RWPE1 (cell line): ENCODE data around the gene UBE2Q1.

ENCODE experiments used
- CTCF ChIA-PET: fragments of 350-600 bp; sonication (Branson Sonifier 250); formaldehyde crosslinking; extraction: SDS; loops from one replicate; lab custom pipeline; 2021; lab: Yijun Ruan, JAX
- POLR2A ChIA-PET: fragments of 400-600 bp; formaldehyde crosslinking; extraction: SDS; loops from one replicate; lab custom pipeline; 2020; ENCODE audit warnings: antibody characterized with exemption; ENCODE audit not compliant: low non-redundant PET; lab: Yijun Ruan, JAX
- DNase-seq: peaks from one replicate; pipeline ENCODE4 v3.0.0; 2012; ENCODE audit warnings: low spot score
- H3K27ac ChIP-seq: fragments of 450-650 bp; 2 replicates; pipeline ENCODE4 v1.5.1; 2017
- TF ChIP-seq, protein P1 (sequence below): fragments of 450-650 bp; conservative IDR thresholded peaks from 2 replicates; pipeline ENCODE4 v1.5.1; 2017; ENCODE audit warnings: low read depth, mild to moderate bottlenecking

The UBE2Q1 gene

DNA sequence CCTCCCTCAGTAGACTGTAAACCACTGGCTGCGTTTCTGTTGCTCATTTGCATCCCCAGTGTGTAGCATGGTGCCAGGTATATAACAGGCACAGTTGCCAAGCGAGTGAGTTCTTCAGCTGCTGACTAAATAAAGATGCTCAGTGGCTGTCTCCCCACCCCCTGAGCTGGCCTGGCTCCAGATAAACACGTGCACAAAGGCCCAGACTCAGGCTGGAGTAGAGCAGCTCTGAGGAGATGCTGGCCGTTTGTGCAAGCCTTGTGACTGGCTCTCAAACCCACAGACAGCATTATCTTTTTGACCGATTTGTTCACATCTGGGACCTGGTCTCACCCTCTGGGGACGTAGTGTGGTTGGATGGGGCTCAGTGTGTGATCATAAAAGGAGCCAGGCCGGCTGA, 16.3 kb upstream of the UBE2Q1 start:
- POLR2A ChIA-PET: no interaction called here
- TF ChIP-seq, protein P1, sequence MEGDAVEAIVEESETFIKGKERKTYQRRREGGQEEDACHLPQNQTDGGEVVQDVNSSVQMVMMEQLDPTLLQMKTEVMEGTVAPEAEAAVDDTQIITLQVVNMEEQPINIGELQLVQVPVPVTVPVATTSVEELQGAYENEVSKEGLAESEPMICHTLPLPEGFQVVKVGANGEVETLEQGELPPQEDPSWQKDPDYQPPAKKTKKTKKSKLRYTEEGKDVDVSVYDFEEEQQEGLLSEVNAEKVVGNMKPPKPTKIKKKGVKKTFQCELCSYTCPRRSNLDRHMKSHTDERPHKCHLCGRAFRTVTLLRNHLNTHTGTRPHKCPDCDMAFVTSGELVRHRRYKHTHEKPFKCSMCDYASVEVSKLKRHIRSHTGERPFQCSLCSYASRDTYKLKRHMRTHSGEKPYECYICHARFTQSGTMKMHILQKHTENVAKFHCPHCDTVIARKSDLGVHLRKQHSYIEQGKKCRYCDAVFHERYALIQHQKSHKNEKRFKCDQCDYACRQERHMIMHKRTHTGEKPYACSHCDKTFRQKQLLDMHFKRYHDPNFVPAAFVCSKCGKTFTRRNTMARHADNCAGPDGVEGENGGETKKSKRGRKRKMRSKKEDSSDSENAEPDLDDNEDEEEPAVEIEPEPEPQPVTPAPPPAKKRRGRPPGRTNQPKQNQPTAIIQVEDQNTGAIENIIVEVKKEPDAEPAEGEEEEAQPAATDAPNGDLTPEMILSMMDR: no peak
- H3K27ac ChIP-seq: no peak overlapping the region
- no peak for DNase-seq
- CTCF ChIA-PET: interaction anchor here (0.6 to 0.7 kb wide), 2 partner anchors 222 to 388 kb away, joined by 3 to 4 read pairs; no protein-coding TSS in a partner anchor

- TF ChIP-seq, protein P1: no peak
- POLR2A ChIA-PET: no interaction called here
- no peak for DNase-seq
- H3K27ac ChIP-seq: no peak overlapping the region
- CTCF ChIA-PET: interaction anchor here (0.7 kb wide), 1 partner anchor 479 kb away, joined by 4 read pairs; no protein-coding TSS in a partner anchor
Observed at GRCh38 chr1:154573168-154573510, 14.7 kb upstream of the UBE2Q1 start.

DNA sequence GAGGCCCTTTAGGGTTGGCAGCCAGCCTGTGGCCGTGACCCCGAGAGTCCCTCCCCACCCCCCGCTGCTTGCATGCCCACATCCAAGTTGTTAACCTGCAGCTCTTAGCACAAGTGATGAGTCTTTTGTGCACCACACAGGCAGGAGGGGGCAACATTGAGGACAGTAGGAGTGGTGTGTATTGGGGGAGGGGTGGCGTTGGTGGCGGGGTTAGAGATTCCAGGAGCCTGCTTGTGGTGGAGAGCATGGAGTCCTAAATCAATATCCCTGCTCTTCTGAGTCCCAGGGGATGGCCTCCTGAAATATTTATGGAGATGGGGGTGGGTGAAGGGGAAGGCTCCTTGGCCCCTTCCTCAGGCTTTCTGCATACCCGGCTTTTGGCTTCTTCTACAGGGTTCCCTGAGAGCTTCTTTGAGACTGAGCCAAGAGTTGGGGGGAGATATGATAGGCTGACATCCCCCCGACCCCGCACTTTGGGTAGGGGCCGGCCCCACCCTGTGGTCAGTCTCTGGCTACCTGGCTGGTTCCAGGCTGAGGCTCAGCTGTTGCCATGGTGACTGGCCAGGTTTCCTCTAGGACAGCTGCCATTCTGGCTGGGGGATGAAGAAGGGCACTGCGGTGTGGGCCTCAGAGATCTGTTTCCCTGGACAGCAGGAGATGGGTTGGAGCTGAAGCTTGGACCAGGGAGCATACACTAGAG, 14.2 kb upstream of the UBE2Q1 start:
- ChIA-PET CTCF (no interaction called here), POLR2A (interaction anchor here (0.5 kb wide), 1 partner anchor 12 kb away, joined by 3 read pairs; no protein-coding TSS in a partner anchor)
- DNase-seq: no peak
- H3K27ac ChIP-seq: no peak overlapping the region
- TF ChIP-seq, protein P1: no peak

- ChIA-PET POLR2A (interaction anchor here (0.5 kb wide), 1 partner anchor 11 kb away, joined by 3 read pairs; no protein-coding TSS in a partner anchor), CTCF (no interaction called here)
- no peak overlapping the region for H3K27ac ChIP-seq
- TF ChIP-seq, protein P1: no peak
- no peak for DNase-seq
Observed at GRCh38 chr1:154571964-154572288, 13.5 kb upstream of the UBE2Q1 start.

GRCh38 chr1:154571244-154571963, 12.9 kb upstream of the UBE2Q1 start:
- ChIA-PET CTCF (no interaction called here), POLR2A (no interaction called here)
- TF ChIP-seq, protein P1: no peak
- H3K27ac ChIP-seq: no peak overlapping the region
- no peak for DNase-seq

GRCh38 chr1:154568157-154568815, 9.8 kb upstream of the UBE2Q1 start:
- CTCF ChIA-PET: no interaction called here
- no peak overlapping the region for H3K27ac ChIP-seq
- POLR2A ChIA-PET: no interaction called here
- TF ChIP-seq, protein P1: no peak
- no peak for DNase-seq
